HG03432 (cell line): ENCODE results near the gene RUNDC3A.

Source experiments
- ATAC-seq: cut with Tn5 transposase; IDR thresholded peaks from one replicate; pipeline ENCODE4 v1.9.1; 2021; ENCODE audit warnings: mild to moderate bottlenecking, moderate library complexity; ENCODE audit not compliant: unreplicated experiment

Gene RUNDC3A

DNA sequence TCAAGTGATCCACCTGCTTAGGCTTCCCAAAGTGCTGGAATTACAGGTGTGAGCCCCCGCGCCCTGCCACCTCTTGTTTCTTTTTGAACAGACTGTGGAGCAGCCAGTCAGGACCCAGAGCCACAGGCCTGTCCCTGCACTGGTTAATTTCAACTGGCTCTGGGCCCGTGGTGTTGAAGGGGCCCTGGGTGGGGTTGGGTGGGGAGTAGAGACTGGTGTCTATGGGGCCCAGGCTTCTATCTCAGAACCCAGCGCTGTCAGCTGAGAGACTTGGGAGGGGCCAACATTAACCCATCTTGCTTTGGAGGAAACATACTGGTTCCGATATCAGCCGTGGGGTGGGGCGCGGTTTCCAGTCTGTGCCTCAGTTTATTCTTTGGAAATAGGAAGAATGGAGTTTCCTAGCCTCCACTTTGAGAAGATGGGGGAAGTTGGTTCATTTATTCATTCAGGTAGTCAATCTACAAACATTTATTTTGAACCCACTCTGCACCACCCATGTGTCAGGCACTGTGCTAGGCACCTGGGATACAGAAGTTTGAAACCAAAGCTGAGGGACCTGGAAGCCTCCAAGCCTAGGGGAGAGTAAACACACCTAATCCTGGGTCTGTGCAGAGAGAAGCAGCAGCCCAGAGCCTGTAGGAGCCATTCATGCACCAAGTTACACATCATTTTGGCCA, 24.9 kb upstream of the RUNDC3A start:
- no peak for ATAC-seq

DNA sequence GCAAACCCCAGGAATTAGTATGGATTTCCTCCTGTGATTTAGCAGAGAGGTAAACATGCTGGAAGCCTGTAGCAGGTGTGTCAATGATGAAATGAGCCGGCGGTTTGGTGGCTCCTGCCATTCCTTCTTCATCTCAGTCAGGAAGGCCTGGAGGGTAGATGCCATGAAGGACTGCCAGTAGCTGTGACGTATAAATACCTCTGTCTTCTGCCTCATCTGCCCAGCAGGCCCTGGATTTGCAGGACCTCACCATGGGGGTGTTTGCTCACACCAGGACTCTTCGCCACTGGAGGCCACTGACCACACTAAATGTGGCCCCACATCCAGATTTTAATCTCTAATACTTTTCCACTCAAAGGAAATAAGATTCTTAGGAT, 24.4 kb upstream of the RUNDC3A start:
- ATAC-seq, result no peak

- ATAC-seq, result no peak
These were observed 20.8 kb upstream of the RUNDC3A start for GRCh38 chr17:44287651-44288050.

- no peak for ATAC-seq
These were observed 14.7 kb upstream of the RUNDC3A start for GRCh38 chr17:44293509-44294226.

- ATAC-seq, result no peak
These were observed 10.4 kb upstream of the RUNDC3A start for GRCh38 chr17:44297975-44298374.

GRCh38 chr17:44304651-44305050, 3.8 kb upstream of the RUNDC3A start:
- ATAC-seq, result no peak

DNA sequence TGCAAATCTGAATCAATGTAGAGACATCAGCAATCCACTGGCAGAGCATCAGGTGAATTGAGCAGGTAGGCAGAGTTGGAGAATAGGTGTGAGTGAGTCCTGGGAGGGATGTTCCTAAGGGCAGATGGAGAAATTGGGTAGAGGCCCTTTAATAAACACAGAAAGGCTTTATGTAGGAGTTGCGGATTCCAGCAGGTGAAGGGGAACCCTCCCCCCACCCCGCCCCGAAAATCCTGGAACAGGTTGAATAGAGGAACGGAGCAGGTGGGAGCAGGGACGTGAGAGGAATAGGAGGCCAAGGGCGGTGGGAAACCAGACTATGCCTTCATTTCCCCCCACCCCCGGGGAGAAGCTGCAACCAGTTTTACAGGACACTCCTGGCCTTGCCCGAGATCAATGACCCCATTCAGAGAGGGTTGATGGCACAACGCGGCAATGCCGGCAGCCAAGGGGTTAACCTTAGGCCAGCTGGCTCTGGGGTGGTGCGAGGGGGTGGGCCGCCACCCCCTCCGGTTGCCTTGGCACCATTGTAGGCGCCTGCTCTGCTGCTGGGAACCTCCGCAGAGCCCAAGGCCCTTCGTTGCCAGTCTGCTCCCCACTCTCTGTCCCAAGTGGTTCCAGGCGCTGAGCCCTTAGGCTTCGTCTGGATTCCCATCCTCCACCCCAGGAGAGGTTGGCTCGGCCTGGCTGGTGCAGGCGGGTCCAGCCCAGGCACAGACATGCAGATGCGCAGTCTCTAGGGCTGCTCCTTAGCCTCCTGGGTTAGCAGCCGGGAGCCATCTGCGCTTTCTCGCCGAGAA, 814 bp upstream of the RUNDC3A start:
- ATAC-seq, result no peak

- ATAC-seq, result no peak
These were observed 464 bp downstream of the RUNDC3A start for GRCh38 chr17:44308865-44309264.

- ATAC-seq, result no peak
These were observed 1.1 kb downstream of the RUNDC3A start for GRCh38 chr17:44309472-44309871.

GRCh38 chr17:44310188-44310587, 1.8 kb downstream of the RUNDC3A start:
- no peak for ATAC-seq

GRCh38 chr17:44310609-44311376, 2.4 kb downstream of the RUNDC3A start:
- ATAC-seq, result no peak

- no peak for ATAC-seq
These were observed 3.3 kb downstream of the RUNDC3A start for GRCh38 chr17:44311562-44312181.

GRCh38 chr17:44312396-44313104, 4.1 kb downstream of the RUNDC3A start:
- ATAC-seq, result no peak

DNA sequence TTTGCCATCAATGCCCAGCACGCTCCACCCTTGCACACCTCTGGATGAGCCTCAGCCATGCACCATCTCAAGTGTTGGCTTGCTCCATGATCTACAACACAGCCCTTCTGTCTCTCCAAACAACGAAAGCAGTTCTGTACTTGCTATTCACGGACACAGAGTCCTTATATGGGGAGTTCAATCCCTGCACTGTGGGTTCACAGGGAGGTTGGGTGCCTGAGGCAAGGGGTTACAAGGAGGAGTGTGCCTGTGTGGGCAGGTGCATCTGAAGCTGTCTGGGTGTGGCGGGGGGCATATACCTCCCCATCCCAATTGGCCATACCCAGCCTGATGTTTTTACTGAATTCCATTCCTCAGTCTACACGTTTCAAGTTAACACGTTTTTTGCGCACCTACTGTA, 5.6 kb downstream of the RUNDC3A start:
- no peak for ATAC-seq

- no peak for ATAC-seq
These were observed 6.1 kb downstream of the RUNDC3A start for GRCh38 chr17:44314524-44314868.

- no peak for ATAC-seq
These were observed 6.7 kb downstream of the RUNDC3A start for GRCh38 chr17:44314869-44315661.

GRCh38 chr17:44315760-44316731, 7.6 kb downstream of the RUNDC3A start:
- ATAC-seq, result no peak

DNA sequence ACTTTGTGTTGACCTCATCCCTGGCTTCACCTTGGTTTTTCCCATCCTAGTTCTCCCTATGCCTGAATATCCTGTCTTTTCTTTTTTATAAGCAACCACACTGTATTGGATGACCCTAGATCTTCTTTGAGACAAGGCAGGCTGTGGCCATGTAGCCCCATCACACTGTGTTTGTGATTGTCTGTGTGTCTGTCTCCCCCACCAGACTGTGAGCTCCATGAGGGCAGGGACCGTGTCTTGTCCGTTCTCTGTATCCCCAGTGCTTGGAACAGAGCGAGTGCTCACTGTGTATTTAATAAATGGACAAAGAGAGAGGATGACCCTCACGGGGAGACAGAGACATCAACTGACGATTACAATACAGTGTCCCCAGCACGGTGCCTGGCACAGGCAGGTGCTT, 9.1 kb downstream of the RUNDC3A start:
- no peak for ATAC-seq
